HepG2 (cell line): ENCODE measurements around the gene SIRT7. TPM values are rescaled to one million over a fixed set of nuclear protein-coding genes. Genes with fewer than 3 reads are reported as not detected.

ENCODE experiments used
- PHF20 ChIP-seq: sonication (generic); formaldehyde crosslinking; IDR thresholded peaks from 2 replicates; pipeline ENCODE4 v1.5.0; 2020; ENCODE audit warnings: mild to moderate bottlenecking, missing genetic modification reagents
- TBX3 ChIP-seq: fragments of 450-650 bp; IDR thresholded peaks from 2 replicates; pipeline ENCODE4 v1.6.1; 2017; ENCODE audit warnings: antibody characterized with exemption, mild to moderate bottlenecking, inconsistent platforms, borderline replicate concordance
- ZNF367 ChIP-seq: sonication (generic); formaldehyde crosslinking; IDR thresholded peaks from 2 replicates; pipeline ENCODE4 v1.4.0; 2020; ENCODE audit warnings: missing genetic modification reagents, borderline replicate concordance
- polyA plus RNA-seq, 8 experiments: library from polyadenylated mRNA; depleted of rRNA in 3 of 8; stranded (reverse) in 7 of 8; unstranded in 1 of 8; fragments of >200 nt; fragmentation: Illumina TruSeq in 4 of 8; extraction: Trizol in 4 of 8; gene quantifications; 2 replicates each; pipeline versions ENCODE4 v1.2.1 to v1.2.3, GENCODE V29; 2011 to 2016; ENCODE audit warnings: low read depth in 4 of 8, missing spikeins in 1 of 8, mixed read lengths in 1 of 8; ENCODE audit not compliant: insufficient read depth in 1 of 8
- total RNA-seq, 5 experiments: library from RNA; depleted of rRNA; stranded (reverse); fragments of >200 nt; fragmentation: Illumina TruSeq; extraction: Trizol; gene quantifications; 2 replicates each; pipeline ENCODE4 v1.2.3, GENCODE V29; 2016; ENCODE audit warnings: low read depth in 1 of 5
- TF ChIP-seq, protein P1 (sequence below): sonication (generic); formaldehyde crosslinking; IDR thresholded peaks from 2 replicates; pipeline ENCODE4 v1.4.0; 2020; ENCODE audit warnings: mild to moderate bottlenecking, missing genetic modification reagents
- TF ChIP-seq, protein P2 (sequence below): sonication (generic); formaldehyde crosslinking; IDR thresholded peaks from 2 replicates; pipeline ENCODE4 v1.8.1; 2023; ENCODE audit warnings: mild to moderate bottlenecking, inconsistent platforms, moderate library complexity, missing genetic modification reagents, borderline replicate concordance
- TF ChIP-seq, protein P3 (sequence below), 2 experiments: fragments of 450-650 bp in 1 of 2; sonication (generic) in 1 of 2; formaldehyde crosslinking in 1 of 2; IDR thresholded peaks; 2 replicates each; pipeline versions ENCODE4 v1.6.1 to v1.8.0; 2016 to 2022; ENCODE audit warnings: antibody characterized with exemption in 1 of 2, mild to moderate bottlenecking in 1 of 2, missing genetic modification reagents in 1 of 2
- TF ChIP-seq, protein P4 (sequence below): sonication (generic); formaldehyde crosslinking; IDR thresholded peaks from 2 replicates; pipeline ENCODE4 v1.5.1; 2020; ENCODE audit warnings: mild to moderate bottlenecking, missing genetic modification reagents

The SIRT7 gene
- total and polyA plus RNA-seq, 2 of the 13 experiments (the other 11 are each of a cell fraction or from before 2014, with no cell fraction given): 8.3 to 24.8 TPM

DNA sequence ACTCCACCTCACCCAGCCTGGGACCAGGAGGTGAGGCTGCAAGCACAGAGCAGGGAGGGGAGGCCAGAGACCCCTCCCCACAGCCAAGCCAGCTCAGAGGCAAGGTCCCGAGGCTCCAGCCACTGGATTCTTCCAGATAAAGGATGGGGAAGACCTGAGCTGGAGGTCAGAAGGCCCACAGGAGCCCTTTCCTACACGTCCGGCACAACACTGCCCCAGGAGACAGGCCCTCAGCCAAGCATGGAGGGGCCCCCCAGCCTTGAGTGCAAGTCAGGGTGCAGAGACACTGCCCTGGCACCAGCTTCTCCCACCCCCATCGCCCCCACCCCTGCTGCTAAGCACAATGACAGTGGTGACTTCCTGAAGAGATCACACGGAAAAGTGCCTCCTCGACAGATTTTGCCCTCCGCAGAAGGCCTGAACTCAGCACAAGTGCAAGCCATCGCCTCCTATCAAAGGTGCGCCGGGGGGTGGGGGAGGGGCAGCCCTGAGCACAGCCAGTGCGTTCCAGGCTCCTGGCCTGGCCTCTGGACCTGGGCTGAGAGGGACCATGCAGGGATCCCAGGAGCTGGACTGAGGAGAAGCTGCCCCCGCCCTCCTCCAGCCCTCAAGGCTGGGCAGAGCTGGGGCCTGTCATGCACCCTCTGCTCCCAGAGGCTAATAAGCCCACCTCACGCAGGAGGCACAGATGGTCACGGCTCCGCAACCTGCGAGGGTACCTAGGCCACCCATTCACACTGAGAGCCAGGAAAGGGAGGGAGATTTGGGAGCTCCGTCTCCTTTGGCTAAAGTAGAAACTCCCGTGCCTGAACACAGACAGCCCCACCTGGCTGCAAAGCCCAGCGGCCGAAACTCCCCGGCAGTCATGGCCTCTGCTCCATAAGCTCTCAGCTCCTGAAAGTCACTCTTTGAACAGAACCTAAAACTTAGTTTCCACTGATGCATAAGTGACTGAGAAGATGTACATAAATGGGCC is 6.9 kb upstream of the SIRT7 start (continued):
- TF ChIP-seq, protein P1, sequence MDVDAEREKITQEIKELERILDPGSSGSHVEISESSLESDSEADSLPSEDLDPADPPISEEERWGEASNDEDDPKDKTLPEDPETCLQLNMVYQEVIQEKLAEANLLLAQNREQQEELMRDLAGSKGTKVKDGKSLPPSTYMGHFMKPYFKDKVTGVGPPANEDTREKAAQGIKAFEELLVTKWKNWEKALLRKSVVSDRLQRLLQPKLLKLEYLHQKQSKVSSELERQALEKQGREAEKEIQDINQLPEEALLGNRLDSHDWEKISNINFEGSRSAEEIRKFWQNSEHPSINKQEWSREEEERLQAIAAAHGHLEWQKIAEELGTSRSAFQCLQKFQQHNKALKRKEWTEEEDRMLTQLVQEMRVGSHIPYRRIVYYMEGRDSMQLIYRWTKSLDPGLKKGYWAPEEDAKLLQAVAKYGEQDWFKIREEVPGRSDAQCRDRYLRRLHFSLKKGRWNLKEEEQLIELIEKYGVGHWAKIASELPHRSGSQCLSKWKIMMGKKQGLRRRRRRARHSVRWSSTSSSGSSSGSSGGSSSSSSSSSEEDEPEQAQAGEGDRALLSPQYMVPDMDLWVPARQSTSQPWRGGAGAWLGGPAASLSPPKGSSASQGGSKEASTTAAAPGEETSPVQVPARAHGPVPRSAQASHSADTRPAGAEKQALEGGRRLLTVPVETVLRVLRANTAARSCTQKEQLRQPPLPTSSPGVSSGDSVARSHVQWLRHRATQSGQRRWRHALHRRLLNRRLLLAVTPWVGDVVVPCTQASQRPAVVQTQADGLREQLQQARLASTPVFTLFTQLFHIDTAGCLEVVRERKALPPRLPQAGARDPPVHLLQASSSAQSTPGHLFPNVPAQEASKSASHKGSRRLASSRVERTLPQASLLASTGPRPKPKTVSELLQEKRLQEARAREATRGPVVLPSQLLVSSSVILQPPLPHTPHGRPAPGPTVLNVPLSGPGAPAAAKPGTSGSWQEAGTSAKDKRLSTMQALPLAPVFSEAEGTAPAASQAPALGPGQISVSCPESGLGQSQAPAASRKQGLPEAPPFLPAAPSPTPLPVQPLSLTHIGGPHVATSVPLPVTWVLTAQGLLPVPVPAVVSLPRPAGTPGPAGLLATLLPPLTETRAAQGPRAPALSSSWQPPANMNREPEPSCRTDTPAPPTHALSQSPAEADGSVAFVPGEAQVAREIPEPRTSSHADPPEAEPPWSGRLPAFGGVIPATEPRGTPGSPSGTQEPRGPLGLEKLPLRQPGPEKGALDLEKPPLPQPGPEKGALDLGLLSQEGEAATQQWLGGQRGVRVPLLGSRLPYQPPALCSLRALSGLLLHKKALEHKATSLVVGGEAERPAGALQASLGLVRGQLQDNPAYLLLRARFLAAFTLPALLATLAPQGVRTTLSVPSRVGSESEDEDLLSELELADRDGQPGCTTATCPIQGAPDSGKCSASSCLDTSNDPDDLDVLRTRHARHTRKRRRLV (CRISPR knock-in tag): no peak
- TF ChIP-seq TBX3 (no peak), ZNF367 (no peak), PHF20 (CRISPR knock-in tag) (no peak)
- TF ChIP-seq, protein P2, sequence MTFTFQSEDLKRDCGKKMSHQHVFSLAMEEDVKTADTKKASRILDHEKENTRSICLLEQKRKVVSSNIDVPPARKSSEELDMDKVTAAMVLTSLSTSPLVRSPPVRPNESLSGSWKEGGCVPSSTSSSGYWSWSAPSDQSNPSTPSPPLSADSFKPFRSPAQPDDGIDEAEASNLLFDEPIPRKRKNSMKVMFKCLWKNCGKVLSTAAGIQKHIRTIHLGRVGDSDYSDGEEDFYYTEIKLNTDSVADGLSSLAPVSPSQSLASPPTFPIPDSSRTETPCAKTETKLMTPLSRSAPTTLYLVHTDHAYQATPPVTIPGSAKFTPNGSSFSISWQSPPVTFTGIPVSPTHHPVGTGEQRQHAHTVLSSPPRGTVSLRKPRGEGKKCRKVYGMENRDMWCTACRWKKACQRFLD (CRISPR knock-in tag): no peak
- TF ChIP-seq, protein P3, sequence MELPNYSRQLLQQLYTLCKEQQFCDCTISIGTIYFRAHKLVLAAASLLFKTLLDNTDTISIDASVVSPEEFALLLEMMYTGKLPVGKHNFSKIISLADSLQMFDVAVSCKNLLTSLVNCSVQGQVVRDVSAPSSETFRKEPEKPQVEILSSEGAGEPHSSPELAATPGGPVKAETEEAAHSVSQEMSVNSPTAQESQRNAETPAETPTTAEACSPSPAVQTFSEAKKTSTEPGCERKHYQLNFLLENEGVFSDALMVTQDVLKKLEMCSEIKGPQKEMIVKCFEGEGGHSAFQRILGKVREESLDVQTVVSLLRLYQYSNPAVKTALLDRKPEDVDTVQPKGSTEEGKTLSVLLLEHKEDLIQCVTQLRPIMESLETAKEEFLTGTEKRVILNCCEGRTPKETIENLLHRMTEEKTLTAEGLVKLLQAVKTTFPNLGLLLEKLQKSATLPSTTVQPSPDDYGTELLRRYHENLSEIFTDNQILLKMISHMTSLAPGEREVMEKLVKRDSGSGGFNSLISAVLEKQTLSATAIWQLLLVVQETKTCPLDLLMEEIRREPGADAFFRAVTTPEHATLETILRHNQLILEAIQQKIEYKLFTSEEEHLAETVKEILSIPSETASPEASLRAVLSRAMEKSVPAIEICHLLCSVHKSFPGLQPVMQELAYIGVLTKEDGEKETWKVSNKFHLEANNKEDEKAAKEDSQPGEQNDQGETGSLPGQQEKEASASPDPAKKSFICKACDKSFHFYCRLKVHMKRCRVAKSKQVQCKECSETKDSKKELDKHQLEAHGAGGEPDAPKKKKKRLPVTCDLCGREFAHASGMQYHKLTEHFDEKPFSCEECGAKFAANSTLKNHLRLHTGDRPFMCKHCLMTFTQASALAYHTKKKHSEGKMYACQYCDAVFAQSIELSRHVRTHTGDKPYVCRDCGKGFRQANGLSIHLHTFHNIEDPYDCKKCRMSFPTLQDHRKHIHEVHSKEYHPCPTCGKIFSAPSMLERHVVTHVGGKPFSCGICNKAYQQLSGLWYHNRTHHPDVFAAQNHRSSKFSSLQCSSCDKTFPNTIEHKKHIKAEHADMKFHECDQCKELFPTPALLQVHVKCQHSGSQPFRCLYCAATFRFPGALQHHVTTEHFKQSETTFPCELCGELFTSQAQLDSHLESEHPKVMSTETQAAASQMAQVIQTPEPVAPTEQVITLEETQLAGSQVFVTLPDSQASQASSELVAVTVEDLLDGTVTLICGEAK (IDR thresholded peaks at IDR 0.05): no peak
- TF ChIP-seq, protein P3 (CRISPR knock-in tag; IDR thresholded peaks at IDR 0.05): no peak
- TF ChIP-seq, protein P4, sequence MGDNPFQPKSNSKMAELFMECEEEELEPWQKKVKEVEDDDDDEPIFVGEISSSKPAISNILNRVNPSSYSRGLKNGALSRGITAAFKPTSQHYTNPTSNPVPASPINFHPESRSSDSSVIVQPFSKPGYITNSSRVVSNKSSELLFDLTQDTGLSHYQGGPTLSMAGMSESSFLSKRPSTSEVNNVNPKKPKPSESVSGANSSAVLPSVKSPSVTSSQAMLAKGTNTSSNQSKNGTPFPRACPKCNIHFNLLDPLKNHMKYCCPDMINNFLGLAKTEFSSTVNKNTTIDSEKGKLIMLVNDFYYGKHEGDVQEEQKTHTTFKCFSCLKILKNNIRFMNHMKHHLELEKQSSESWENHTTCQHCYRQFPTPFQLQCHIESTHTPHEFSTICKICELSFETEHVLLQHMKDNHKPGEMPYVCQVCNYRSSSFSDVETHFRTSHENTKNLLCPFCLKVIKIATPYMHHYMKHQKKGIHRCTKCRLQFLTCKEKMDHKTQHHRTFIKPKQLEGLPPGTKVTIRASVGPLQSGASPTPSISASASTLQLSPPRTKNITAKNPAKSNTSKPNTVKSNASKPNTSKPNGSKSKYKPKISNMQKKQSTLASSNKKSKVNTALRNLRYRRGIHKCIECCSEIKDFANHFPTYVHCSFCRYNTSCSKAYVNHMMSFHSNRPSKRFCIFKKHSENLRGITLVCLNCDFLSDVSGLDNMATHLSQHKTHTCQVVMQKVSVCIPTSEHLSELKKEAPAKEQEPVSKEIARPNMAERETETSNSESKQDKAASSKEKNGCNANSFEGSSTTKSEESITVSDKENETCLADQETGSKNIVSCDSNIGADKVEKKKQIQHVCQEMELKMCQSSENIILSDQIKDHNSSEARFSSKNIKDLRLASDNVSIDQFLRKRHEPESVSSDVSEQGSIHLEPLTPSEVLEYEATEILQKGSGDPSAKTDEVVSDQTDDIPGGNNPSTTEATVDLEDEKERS (CRISPR knock-in tag): no peak
